ENCODE measurements around the gene AP5S1.
"Not testable (repeated sequence)": the region's sequence is repeated elsewhere in the genome, so short reads cannot be mapped to it uniquely, and the experiment has no call there.

AP5S1 gene

GRCh38 chr20:3812975-3813847 is 7.1 kb upstream of the AP5S1 start:
- DNase-seq, result no peak

- no peak for DNase-seq
These were observed 6.3 kb upstream of the AP5S1 start for GRCh38 chr20:3813848-3814581.

- DNase-seq, result no peak
These were observed 5.3 kb upstream of the AP5S1 start for GRCh38 chr20:3814928-3815495.

GRCh38 chr20:3815703-3816315 is 4.5 kb upstream of the AP5S1 start:
- no peak for DNase-seq

GRCh38 chr20:3818155-3819151 is 1.9 kb upstream of the AP5S1 start:
- DNase-seq, result no peak

- DNase-seq, result no peak
These were observed 818 bp upstream of the AP5S1 start for GRCh38 chr20:3819411-3820047.

- no peak for DNase-seq
These were observed 767 bp downstream of the AP5S1 start for GRCh38 chr20:3820901-3821727.

- no peak for DNase-seq
These were observed 1.6 kb downstream of the AP5S1 start for GRCh38 chr20:3821996-3822395.

- DNase-seq, result no peak
These were observed 3.5 kb downstream of the AP5S1 start for GRCh38 chr20:3823881-3824280.

- DNase-seq, result no peak
These were observed 5.2 kb downstream of the AP5S1 start for GRCh38 chr20:3825526-3825925.

GRCh38 chr20:3826420-3826819 is 6.1 kb downstream of the AP5S1 start:
- no peak for DNase-seq

GRCh38 chr20:3828798-3829197 is 8.5 kb downstream of the AP5S1 start:
- no peak for DNase-seq

- DNase-seq, result not testable (repeated sequence)
These were observed 9.5 kb downstream of the AP5S1 start for GRCh38 chr20:3829891-3830290.

GRCh38 chr20:3836132-3836531 is 15.8 kb downstream of the AP5S1 start:
- DNase-seq, result no peak

GRCh38 chr20:3839328-3839727 is 19.0 kb downstream of the AP5S1 start:
- DNase-seq, result no peak

- not testable (repeated sequence) for DNase-seq
These were observed 19.9 kb downstream of the AP5S1 start for GRCh38 chr20:3840201-3840600.

- DNase-seq, result no peak
These were observed 22.1 kb downstream of the AP5S1 start for GRCh38 chr20:3842348-3842930.

- no peak for DNase-seq
These were observed 23.1 kb downstream of the AP5S1 start for GRCh38 chr20:3843490-3843889.

- DNase-seq, result not testable (repeated sequence)
These were observed 23.8 kb downstream of the AP5S1 start for GRCh38 chr20:3843990-3844619.

GRCh38 chr20:3846378-3846739 is 26.0 kb downstream of the AP5S1 start:
- no peak for DNase-seq
